ENCODE results near the gene LPP.

LPP gene

DNA sequence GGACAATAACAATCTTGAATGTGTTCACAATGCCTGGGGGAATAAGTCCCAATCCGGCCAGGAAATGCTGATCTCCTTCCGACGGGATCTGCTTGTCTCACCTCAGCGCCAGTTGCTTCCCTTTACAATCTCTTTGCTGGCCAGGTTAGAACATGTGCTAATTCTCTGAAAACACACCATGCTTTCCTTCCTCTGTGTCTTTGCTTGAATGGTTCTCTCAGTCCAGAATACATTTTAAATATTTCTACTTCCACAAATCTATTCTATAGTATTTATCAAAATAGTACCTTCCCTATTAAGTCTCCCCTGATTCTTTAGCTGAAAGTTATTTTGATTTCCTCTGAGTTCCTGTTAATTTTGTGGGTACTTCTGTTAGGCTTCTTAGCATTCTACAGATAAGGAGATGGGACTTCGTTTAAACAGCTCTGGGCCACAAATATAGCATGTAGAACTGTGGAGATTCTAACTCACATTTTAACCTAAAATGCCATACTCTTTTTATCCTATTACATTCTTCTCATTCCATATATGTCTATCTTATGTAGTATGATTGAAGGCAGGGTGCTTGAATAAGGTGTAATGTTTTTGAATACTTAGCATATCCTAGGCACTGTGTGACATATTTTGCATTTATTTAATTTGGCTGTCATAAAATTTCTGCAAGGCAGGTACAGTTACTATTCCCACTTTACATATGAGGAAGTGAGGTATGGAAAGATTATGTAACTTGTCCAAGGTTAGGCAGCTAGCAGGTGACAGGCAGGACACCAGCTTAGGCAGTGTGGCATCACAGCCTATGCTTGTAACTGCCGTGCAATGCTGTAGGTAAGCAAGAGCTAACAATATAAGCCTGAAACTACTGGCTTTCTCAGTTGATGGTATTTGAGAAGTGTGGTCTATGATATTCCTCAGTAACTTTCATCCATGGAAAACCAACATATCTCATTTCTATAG, 299.8 kb downstream of the LPP start:
- DNase-seq = no peak

DNA sequence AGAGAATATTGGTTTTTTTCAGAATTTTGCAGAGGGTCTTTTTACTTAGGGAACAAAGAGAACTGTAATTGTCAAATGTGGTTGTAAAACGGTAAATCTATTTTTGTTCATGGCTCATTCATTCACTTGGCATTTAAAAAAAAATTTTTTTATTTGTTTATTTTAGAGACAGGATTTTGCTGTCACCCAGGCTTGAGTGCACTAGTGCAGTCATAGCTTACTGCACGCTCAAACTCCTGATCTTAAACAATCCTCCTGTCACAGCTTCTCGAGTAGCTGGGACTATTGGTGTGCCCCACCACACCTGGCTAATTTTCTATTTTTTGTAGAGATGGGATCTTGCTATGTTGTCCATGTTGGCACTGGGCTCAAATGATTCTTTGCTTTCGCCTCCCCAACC, 301.8 kb downstream of the LPP start:
- DNase-seq = no peak

- no peak for DNase-seq
These were observed 304.8 kb downstream of the LPP start for GRCh38 chr3:188458756-188459155.

- no peak for DNase-seq
These were observed 311.4 kb downstream of the LPP start for GRCh38 chr3:188465311-188465710.

GRCh38 chr3:188468196-188468595, 314.2 kb downstream of the LPP start:
- DNase-seq = no peak

DNA sequence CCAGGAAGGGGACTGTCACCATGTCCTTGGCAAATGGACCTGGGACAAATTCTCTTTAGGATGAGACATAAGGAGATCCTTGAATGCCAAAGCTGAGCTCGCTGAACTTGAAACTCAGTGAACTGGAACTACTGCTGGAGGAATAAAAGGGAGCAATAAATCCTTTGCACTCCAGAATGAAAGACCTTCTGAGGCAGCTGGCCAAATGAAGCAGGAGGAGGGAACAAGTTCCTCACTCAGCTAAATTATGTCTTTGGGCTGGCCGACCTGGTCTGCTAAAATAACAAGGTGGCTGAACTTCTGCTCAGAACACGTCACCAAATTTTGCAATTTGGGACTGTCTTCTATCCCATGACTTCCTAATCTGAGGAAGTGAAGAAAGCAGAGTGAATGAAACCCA, 314.7 kb downstream of the LPP start:
- no peak for DNase-seq

DNA sequence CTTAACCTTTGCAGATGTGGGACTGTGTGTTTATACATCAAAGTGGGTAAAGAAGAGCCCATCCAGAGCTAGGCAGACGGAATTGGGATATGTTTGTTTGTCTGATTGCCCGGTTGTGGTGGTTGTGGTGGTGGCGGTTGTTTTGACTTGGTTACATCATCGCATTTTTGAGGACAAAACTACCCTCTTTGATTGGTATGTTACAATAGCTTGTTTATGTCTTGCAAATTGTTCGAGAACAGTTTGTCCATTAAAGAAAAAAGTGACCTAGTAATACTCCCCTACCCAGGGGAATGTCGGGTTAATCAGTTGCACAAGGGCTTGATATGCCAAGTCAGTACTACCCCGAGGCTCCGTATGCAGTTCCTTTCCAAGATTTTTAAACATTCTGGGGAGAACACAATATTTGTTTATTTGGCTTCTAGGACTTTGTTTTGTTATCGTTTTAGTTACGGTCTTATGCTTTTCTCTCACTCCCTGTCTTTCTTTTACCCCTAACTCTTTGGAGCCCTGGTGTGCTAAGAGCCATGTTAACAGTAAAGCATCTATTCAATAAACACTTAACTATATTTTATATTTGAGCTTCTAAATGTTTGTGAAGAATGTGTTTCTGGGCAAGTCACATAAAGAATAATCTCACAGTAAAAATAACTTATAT, 315.4 kb downstream of the LPP start:
- DNase-seq = no peak

- no peak for DNase-seq
These were observed 316.7 kb downstream of the LPP start for GRCh38 chr3:188470508-188471130.

DNA sequence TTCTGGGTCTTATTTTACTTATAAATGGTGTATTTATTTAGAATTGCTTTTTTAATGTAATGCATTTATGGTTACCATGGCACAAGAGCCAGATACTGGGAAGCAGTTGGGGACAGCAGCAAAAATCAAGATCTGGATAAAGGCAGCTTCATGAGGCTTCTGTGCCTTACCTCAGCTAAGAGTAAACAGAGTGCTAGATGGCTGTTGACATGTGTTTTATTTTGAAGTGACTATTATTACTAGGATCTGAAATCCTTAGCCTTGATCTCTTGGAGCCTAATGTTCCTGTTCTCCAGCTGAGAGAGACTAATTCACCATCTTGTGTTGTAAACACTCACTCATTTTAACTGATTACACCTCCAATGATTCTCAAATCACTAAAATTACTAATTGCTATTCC, 317.8 kb downstream of the LPP start:
- DNase-seq = no peak

- DNase-seq = no peak
These were observed 318.4 kb downstream of the LPP start for GRCh38 chr3:188472336-188472735.

GRCh38 chr3:188473045-188473444, 319.1 kb downstream of the LPP start:
- no peak for DNase-seq

DNA sequence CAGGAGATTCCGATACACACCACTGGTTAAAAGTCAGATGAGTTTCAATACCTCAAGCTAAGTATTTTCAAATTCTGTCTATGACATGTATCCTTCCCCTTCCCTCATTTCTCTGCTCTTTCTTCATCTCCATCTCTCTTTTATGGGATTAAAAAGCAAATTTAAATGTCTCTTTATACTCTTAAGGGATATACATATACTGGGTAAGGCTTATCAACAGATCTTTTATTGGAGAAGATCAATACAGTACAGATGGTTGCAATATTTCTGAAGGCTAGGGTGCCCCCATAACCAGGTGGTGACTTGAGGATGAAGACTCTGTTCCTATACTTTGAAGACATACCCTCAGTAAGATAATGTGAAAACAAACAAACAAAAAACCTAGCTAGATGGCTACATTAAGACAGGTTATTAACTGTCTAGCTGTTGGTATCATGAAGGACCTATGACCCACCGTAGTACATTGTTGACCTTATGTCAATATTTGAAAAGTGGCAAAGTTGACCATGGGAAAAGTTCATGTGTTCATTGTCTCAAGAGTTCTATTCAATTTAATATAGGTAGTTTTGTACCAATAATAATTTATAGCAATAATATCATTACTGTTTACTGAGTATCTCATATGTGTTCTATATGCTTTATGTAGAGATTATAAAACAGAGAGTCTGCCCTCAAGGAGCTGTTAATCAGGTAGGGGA, 319.8 kb downstream of the LPP start:
- DNase-seq = no peak

DNA sequence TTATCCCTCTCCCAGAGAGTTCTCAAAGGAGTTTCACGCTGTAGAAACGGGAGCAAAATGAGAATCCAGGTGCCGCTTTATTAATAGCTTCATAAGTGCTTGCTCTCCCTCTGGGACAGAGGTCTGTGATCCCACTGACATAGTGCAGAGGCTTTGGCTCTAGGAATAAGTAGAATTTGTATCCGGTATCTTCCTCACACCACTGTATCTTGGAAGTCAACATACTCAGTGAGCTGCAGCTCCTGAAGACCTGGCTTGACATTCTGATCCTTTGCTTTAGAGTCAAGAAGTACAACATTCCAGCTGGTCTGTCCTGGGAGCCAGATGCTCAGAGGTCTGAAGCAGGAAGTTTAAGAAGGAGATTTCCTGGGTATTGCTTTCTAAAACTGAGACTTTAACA, 323.0 kb downstream of the LPP start:
- no peak for DNase-seq

DNA sequence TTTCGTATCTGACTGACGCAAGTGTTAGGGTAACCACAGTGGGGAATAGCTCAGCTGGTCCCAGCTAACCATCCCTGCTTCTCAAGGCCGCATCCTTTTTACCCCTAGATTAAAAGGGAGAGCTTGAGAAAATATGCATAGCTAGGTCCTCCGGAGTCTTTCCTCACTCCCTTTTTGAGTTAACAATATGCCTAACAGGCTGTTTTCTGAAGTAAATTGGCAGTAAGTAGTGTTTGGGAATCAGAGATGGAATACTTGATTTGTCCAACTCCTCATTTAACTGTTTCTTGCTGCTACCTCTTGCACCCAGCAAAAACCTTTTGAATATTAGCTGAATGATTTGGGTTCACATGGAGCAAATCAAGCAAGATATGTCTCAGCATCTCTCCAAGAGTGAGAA, 326.1 kb downstream of the LPP start:
- no peak for DNase-seq

GRCh38 chr3:188482929-188483328, 329.0 kb downstream of the LPP start:
- no peak for DNase-seq

DNA sequence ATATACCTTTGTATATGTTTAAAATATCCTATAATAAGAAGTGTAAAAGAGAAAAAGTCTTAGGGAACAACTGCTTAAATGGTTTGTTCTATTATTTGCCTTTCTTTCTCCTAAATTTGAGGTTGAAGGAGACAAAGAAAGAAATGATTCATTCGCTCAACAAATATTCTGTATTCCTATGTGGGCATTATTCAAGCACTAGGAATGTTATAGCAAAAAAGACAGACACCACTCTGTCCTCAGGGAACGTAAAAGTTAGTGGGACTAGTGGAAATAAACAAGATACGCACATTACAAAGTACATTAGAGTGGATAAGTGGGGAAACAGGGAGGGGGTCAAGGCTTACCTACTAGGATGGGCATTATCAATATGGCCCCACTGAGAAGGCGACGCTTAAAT, 332.2 kb downstream of the LPP start:
- DNase-seq = no peak

- no peak for DNase-seq
These were observed 333.0 kb downstream of the LPP start for GRCh38 chr3:188486952-188487351.

DNA sequence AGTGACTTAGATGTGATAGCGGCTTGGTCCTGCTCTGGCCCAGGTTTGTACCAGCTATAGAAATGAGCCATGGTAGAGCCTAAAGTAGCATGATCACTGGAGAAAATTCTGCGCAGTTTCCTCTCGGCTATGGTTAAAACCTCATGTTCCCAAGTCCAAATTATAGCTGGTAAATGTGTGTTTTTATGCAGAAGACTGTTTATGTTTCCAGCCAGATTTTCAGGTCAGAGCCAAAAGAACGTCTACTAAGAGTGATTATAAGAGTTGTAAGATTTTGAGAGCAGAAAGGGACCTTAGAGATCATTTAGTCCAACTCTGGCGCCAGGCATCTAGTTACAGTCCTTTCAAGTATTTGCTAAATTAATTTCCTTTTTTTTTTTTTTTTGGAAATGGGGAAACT, 333.7 kb downstream of the LPP start:
- DNase-seq = no peak

- no peak for DNase-seq
These were observed 334.8 kb downstream of the LPP start for GRCh38 chr3:188488801-188489200.

GRCh38 chr3:188489639-188490405, 335.9 kb downstream of the LPP start:
- DNase-seq = no peak

GRCh38 chr3:188490416-188490815, 336.5 kb downstream of the LPP start:
- no peak for DNase-seq

GRCh38 chr3:188491276-188491687, 337.3 kb downstream of the LPP start:
- no peak for DNase-seq

DNA sequence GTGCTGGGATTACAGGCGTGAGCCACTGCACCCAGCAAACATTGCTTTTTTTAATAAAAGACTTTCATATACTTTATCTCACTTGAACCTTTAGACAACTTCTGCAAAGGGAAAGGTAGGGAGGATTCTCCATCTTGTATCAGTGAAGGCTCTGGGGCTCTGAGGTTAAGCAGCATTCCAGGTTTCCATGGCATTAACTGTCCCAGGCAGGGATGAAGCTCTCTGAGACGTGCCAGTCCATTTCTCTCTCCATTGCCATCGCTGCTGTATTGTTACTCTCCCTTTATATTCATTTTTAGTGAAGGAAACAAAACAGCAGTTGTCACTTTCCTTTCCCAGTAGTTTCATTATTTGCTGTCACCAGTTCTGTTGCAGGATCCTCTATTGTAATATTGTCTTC, 342.4 kb downstream of the LPP start:
- no peak for DNase-seq
